CD14-positive monocyte (primary cell): ENCODE data around the gene TBL3. TPM values are rescaled to one million over a fixed set of nuclear protein-coding genes. Genes with fewer than 3 reads are reported as not detected.
"Not testable (repeated sequence)": the region's sequence is repeated elsewhere in the genome, so short reads cannot be mapped to it uniquely, and the experiment has no call there.

Experiments
- DNase-seq, 3 donors: peaks; one replicate each; pipeline ENCODE4 v3.0.0-alpha.2; 2011 to 2022
- H2AFZ ChIP-seq: 2 replicates; pipeline ENCODE4 v1.6.0; 2012; ENCODE audit warnings: mild to moderate bottlenecking, low read depth, low read length, inconsistent platforms; ENCODE audit not compliant: insufficient read depth, poor library complexity, severe bottlenecking
- H3K27ac ChIP-seq, 2 donors: 1 replicate in 1 of 2; 2 replicates in 1 of 2; pipeline ENCODE4 v1.5.1; 2012 to 2013; ENCODE audit warnings: low read length in 2 of 2, control low read depth in 1 of 2, inconsistent platforms in 1 of 2, low read depth in 1 of 2, mild to moderate bottlenecking in 1 of 2
- H3K27me3 ChIP-seq, 2 donors: one replicate each; pipeline versions ENCODE4 v1.6.0 to v1.6.1; 2011 to 2013; ENCODE audit warnings: low read length in 2 of 2; ENCODE audit not compliant: control insufficient read depth in 2 of 2, insufficient read depth in 2 of 2
- H3K36me3 ChIP-seq, 2 donors: replicated peaks in 1 of 2; 1 replicate in 1 of 2; 2 replicates in 1 of 2; pipeline versions ENCODE4 v1.5.1 to v1.6.1; 2012 to 2013; ENCODE audit warnings: low read length in 2 of 2, control low read depth in 1 of 2, inconsistent platforms in 1 of 2, mild to moderate bottlenecking in 1 of 2; ENCODE audit not compliant: insufficient read depth in 2 of 2, control insufficient read depth in 1 of 2
- H3K4me1 ChIP-seq, 2 donors: 1 replicate in 1 of 2; 2 replicates in 1 of 2; pipeline versions ENCODE4 v1.5.1 to v1.6.1; 2012 to 2013; ENCODE audit warnings: low read length in 2 of 2, control low read depth in 1 of 2, inconsistent platforms in 1 of 2, mild to moderate bottlenecking in 1 of 2, moderate library complexity in 1 of 2; ENCODE audit not compliant: insufficient read depth in 2 of 2, control insufficient read depth in 1 of 2
- H3K4me2 ChIP-seq: replicated peaks from 2 replicates; pipeline ENCODE3; 2012; ENCODE audit warnings: low read length, moderate library complexity, mild to moderate bottlenecking; ENCODE audit not compliant: poor library complexity, severe bottlenecking; ENCODE audit errors: extremely low read depth
- H3K4me3 ChIP-seq, 3 experiments: fragments of 200-600 bp in 1 of 3; sonication (generic) in 1 of 3; replicated peaks in 1 of 3; 1 replicate in 2 of 3; 2 replicates in 1 of 3; pipeline ENCODE4 v1.5.1; 2011 to 2013; ENCODE audit warnings: low read length in 3 of 3, mild to moderate bottlenecking in 3 of 3, control low read depth in 2 of 3, low read depth in 2 of 3, inconsistent platforms in 1 of 3, moderate library complexity in 1 of 3
- H3K79me2 ChIP-seq: 2 replicates; pipeline ENCODE4 v1.6.0; 2012; ENCODE audit warnings: mild to moderate bottlenecking, control low read depth, inconsistent platforms, low read length, moderate library complexity; ENCODE audit not compliant: insufficient read depth
- H3K9ac ChIP-seq: 2 replicates; pipeline ENCODE4 v1.6.0; 2017; ENCODE audit warnings: low read length, mild to moderate bottlenecking; ENCODE audit not compliant: insufficient read depth, poor library complexity, severe bottlenecking
- H3K9me3 ChIP-seq, 2 donors: replicated peaks in 1 of 2; 1 replicate in 1 of 2; 2 replicates in 1 of 2; pipeline versions ENCODE4 v1.5.1 to v1.6.1; 2012 to 2013; ENCODE audit warnings: low read length in 2 of 2, control low read depth in 1 of 2; ENCODE audit not compliant: control insufficient read depth in 1 of 2, insufficient read depth in 1 of 2
- H4K20me1 ChIP-seq: 2 replicates; pipeline ENCODE4 v1.6.0; 2012; ENCODE audit warnings: mild to moderate bottlenecking, low read length, control low read depth, moderate library complexity; ENCODE audit not compliant: insufficient read depth
- H3K27ac Mint-ChIP-seq, 7 donors: one replicate each; pipeline ENCODE4 v1.8.0; 2020; ENCODE audit warnings: mild to moderate bottlenecking in 7 of 7, mixed read lengths in 7 of 7, moderate library complexity in 6 of 7, inconsistent platforms in 2 of 7
- H3K27me3 Mint-ChIP-seq, 3 donors: one replicate each; pipeline ENCODE4 v1.8.0; 2021 to 2022; ENCODE audit warnings: low read depth in 3 of 3, mild to moderate bottlenecking in 3 of 3, mixed read lengths in 3 of 3, moderate library complexity in 3 of 3, inconsistent platforms in 1 of 3
- H3K36me3 Mint-ChIP-seq, 2 donors: one replicate each; pipeline ENCODE4 v1.8.0; 2020; ENCODE audit warnings: mixed read lengths in 2 of 2, inconsistent platforms in 1 of 2, mild to moderate bottlenecking in 1 of 2
- H3K4me1 Mint-ChIP-seq: one replicate; pipeline ENCODE4 v1.8.0; 2020; ENCODE audit warnings: mild to moderate bottlenecking, mixed read lengths
- H3K4me3 Mint-ChIP-seq, 2 donors: one replicate each; pipeline ENCODE4 v1.8.0; 2020; ENCODE audit warnings: mild to moderate bottlenecking in 2 of 2, mixed read lengths in 2 of 2, moderate library complexity in 1 of 2
- H3K9me3 Mint-ChIP-seq, 7 donors: one replicate each; pipeline ENCODE4 v1.8.0; 2020 to 2022; ENCODE audit warnings: mixed read lengths in 7 of 7, mild to moderate bottlenecking in 6 of 7, moderate library complexity in 6 of 7, inconsistent platforms in 2 of 7
- CTCF ChIP-seq: fragments of 200-600 bp; IDR thresholded peaks from one replicate; pipeline ENCODE4 v1.8.0; 2022; ENCODE audit warnings: antibody characterized with exemption, mild to moderate bottlenecking
- WGBS: methylation state at CpG from one replicate; pipeline ENCODE4 v1.1.5; 2013; ENCODE audit warnings: missing lambda C conversion rate; ENCODE audit not compliant: insufficient coverage; 5-methylcytosine and 5-hydroxymethylcytosine counted together
- intact Hi-C, 2 donors: fragments of 100-400 bp; cut with micrococcal nuclease; formaldehyde crosslinking; loops; one replicate each; pipeline versions ENCODE4 v1.15.0 to v1.15.1; 2023
- polyA plus RNA-seq, 3 donors: library from polyadenylated mRNA; depleted of rRNA in 1 of 3; unstranded in 2 of 3; stranded (reverse) in 1 of 3; fragments of 300-500 nt in 2 of 3; fragments of >200 nt in 1 of 3; fragmentation: Illumina TruSeq in 2 of 3; gene quantifications; 1 replicate in 2 of 3; 2 replicates in 1 of 3; pipeline ENCODE4 v1.2.3, GENCODE V29; 2012 to 2021

Gene TBL3
- polyA plus RNA-seq, 3 donors, result 33.9 to 37.8 (median 36.0) TPM

GRCh38 chr16:1938910-1939309 is 32.9 kb upstream of the TBL3 start:
- no peak overlapping the region for H2AFZ ChIP-seq
- Mint-ChIP-seq H3K4me3 (peak overlapping the region; percentile 61 to 85), H3K36me3 (peaks cover 36 to 59% of the 10 kb centered on the region in 2 donors), H3K9me3 (no peaks in the 10 kb centered on the region), H3K27me3 (peaks cover 0 to 1% (median 0%) of the 10 kb centered on the region in 3 donors), H3K27ac (peak overlapping the region; percentile 92 to 98 (median 96)), H3K4me1 (peaks cover 63% of the 10 kb centered on the region)
- peak overlapping the region; percentile 52 for H3K9ac ChIP-seq
- H3K4me2 ChIP-seq, result peak overlapping the region; percentile 59
- H3K4me3 ChIP-seq, result peak overlapping the region in 1 of 3 experiments; percentile 62
- H3K27me3 ChIP-seq, result no peaks in the 10 kb centered on the region
- peaks cover 65 to 77% of the 10 kb centered on the region in 2 donors for H3K4me1 ChIP-seq
- no peak for TF ChIP-seq CTCF
- peaks cover 38% of the 10 kb centered on the region for H4K20me1 ChIP-seq
- H3K36me3 ChIP-seq, result peaks cover 36 to 48% of the 10 kb centered on the region in 2 donors
- H3K9me3 ChIP-seq, result no peaks in the 10 kb centered on the region
- peak overlapping the region; percentile 83 to 86 for H3K27ac ChIP-seq
- intact Hi-C loops, result loop anchor here in 1 of 2 donors (10.0 kb wide), 1 partner anchor 164 kb away; the partner anchor contains the start of genes EME2, MRPS34 and NME3
- 69% methylated on average over 12 of the region's 17 CpGs for WGBS
- peaks cover 66% of the 10 kb centered on the region for H3K79me2 ChIP-seq
- DNase-seq, result no peak

GRCh38 chr16:1939833-1940232 is 32.0 kb upstream of the TBL3 start:
- intact Hi-C loops, result loop anchor here (10.0 kb wide), 2 partner anchors 165 to 215 kb away; partner anchors contain the start of genes EME2 (in 1 of the 2), MRPS34 (in 1 of the 2), NME3 (in 1 of the 2) and TRAF7 (in 1 of the 2)
- WGBS, result 97% methylated on average over 5 of the region's 8 CpGs

More at GRCh38 chr16:1939833-1940232, 32.0 kb upstream of the TBL3 start:
- not testable (repeated sequence) for H3K9me3 ChIP-seq, H3K4me3 Mint-ChIP-seq, H3K4me2 ChIP-seq, H2AFZ ChIP-seq, H3K9me3 Mint-ChIP-seq, H3K9ac ChIP-seq, H3K27me3 ChIP-seq, H3K27me3 Mint-ChIP-seq, DNase-seq
- Histone ChIP-seq H3K79me2 (peaks cover 66% of the 10 kb centered on the region), H3K36me3 (peaks cover 36 to 48% of the 10 kb centered on the region in 2 donors), H3K4me1 (peaks cover 67 to 82% of the 10 kb centered on the region in 2 donors), H4K20me1 (peaks cover 38% of the 10 kb centered on the region), H3K27ac (peak overlapping the region; percentile 83 to 86), H3K4me3 (peak overlapping the region in 1 of 3 experiments; percentile 99)
- peaks cover 67% of the 10 kb centered on the region for H3K4me1 Mint-ChIP-seq
- peak overlapping the region in 5 of 7 donors; percentile 73 to 98 (median 96) for H3K27ac Mint-ChIP-seq
- H3K36me3 Mint-ChIP-seq, result peaks cover 36 to 59% of the 10 kb centered on the region in 2 donors
